Activated CD4-positive, alpha-beta memory T cell treated with anti-CD3 and anti-CD28 coated beads, Interleukin-2, amount 10 ng/mL, durations not matched to agents 7 days and 5 days (primary cell): ENCODE measurements around the gene CHD9. TPM values are rescaled to one million over a fixed set of nuclear protein-coding genes. Genes with fewer than 3 reads are reported as not detected.
A peak's percentile ranks its signal among the peaks of the same experiment; 100 is the strongest.

Experiments
- CTCF ChIA-PET: fragments of 350-600 bp; sonication (Branson Sonifier 250); formaldehyde crosslinking; loops from one replicate; lab custom pipeline; 2021; ENCODE audit warnings: antibody characterized with exemption, inconsistent platforms; lab: Charles Lee
- POLR2A ChIA-PET: fragments of 350-600 bp; sonication (Branson Sonifier 250); formaldehyde crosslinking; loops from one replicate; lab custom pipeline; 2021; ENCODE audit warnings: antibody characterized with exemption; lab: Charles Lee
- DNase-seq: peaks from one replicate; pipeline ENCODE4 v3.0.0-alpha.2; 2020
- H3K27ac Mint-ChIP-seq: one replicate; pipeline ENCODE4 v1.8.0; 2021; ENCODE audit warnings: mild to moderate bottlenecking, mixed read lengths
- H3K27me3 Mint-ChIP-seq: one replicate; pipeline ENCODE4 v1.8.0; 2021; ENCODE audit warnings: mixed read lengths
- H3K36me3 Mint-ChIP-seq: one replicate; pipeline ENCODE4 v1.8.0; 2021; ENCODE audit warnings: low read depth, mixed read lengths
- H3K4me1 Mint-ChIP-seq: one replicate; pipeline ENCODE4 v1.8.0; 2021; ENCODE audit warnings: mixed read lengths
- H3K4me3 Mint-ChIP-seq: one replicate; pipeline ENCODE4 v1.8.0; 2021; ENCODE audit warnings: mild to moderate bottlenecking, mixed read lengths
- H3K9me3 Mint-ChIP-seq: one replicate; pipeline ENCODE4 v1.8.0; 2021; ENCODE audit warnings: mixed read lengths
- total RNA-seq, 2 experiments: library from RNA; stranded (reverse); gene quantifications; one replicate each; pipeline ENCODE4 v1.2.3, GENCODE V29; 2021

The CHD9 gene
- total RNA-seq, 2 experiments from 2014 or later = 21.6 to 23.8 TPM

DNA sequence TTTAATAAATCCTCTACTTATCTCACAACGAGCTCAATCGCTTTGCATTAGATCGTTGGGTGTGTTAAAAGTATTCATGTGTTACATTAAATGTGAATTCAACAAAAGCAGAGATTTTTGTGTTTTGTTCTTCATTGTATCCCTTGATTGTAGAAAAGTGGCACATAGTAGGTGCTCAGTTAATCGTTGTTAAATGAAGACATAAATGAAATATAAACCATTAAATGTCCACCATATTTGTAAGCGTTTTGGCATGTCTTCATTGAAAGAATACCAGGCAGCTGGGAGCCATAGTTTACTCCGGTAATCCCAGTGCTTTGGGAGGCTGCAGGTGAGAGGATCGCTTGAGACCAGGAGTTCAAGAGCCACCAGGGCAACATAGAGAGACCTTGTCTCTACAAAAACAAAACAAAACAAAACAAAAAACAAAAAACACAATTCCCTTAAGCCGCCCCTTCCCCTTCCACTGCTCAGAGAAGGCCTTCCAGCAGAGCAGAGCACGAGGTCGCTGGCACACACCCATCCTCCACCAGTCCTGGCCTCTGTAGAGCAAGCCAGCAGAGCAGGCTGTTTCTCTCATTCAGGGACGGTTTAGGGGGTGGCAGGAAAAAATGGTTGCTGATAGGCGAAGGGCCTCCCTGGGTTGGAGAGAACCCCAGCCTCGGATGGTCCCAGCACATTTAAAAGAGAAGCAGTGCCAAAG is 673 bp upstream of the CHD9 start:
- peak; percentile 21 for DNase-seq
- POLR2A ChIA-PET = interaction anchor here (1.2 to 2.3 kb wide), 5 partner anchors 45 to 449 kb away, joined by 4 to 15 read pairs (median 5); partner anchors contain the start of gene AKTIP
- Mint-ChIP-seq H3K36me3 (peaks cover 2% of the 10 kb centered on the region), H3K27ac (peak overlapping the region; percentile 71), H3K9me3 (no peaks in the 10 kb centered on the region), H3K4me1 (peaks cover 51% of the 10 kb centered on the region), H3K4me3 (peak overlapping the region; percentile 77), H3K27me3 (no peaks in the 10 kb centered on the region)
- CTCF ChIA-PET = interaction anchor here (0.6 to 7.6 kb wide), 25 partner anchors 10 to 909 kb away, joined by 3 to 67 read pairs (median 5); no protein-coding TSS in a partner anchor

DNA sequence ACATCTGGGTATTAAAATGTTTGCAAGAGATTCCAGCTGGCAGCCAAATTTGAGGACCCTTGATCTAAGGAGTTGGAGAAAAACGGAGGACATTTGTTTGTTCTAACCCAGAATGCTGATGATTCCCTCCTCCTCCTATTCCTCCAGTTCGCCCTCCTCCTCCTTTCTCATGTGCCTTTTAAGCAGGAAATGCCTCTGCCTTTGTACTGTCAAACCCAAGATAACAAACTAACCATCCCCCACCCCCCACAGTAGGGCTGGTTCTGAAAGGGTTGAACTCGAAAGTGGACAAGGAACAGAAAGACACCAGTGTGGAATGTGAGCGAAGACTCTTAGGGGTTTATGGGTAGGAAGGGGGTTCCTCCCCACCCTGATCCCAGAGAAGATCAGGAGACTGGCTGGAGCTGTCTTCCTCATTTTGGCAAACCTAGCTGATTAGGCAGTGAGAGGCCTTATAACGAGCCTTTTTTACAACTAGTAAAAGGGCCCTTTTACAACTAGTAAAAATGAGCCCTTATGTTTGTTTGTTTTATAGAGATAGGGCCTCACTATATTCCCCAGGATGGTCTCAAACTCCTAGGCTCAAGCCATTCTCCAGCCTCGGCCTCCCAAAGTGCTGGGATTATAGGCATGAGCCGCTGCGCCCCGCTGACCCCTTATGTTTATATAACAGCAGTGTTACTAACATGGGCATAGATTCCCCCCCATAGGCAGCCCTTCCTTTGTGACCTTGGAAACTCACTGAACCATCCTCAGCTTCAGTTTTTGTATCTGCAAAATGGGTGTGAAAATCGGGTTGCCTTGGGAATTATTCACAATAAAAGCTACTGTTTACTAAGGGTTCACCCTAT is 975 bp downstream of the CHD9 start:
- Mint-ChIP-seq H3K9me3 (no peaks in the 10 kb centered on the region), H3K4me1 (peaks cover 54% of the 10 kb centered on the region), H3K36me3 (peaks cover 2% of the 10 kb centered on the region), H3K27ac (peak overlapping the region; percentile 58), H3K27me3 (no peaks in the 10 kb centered on the region), H3K4me3 (peak overlapping the region; percentile 77)
- peak; percentile 19 for DNase-seq
- ChIA-PET CTCF (interaction anchor here (0.6 to 7.6 kb wide), 33 partner anchors 8 to 489 kb away, joined by 3 to 67 read pairs (median 5); partner anchors contain the start of gene AKTIP), POLR2A (interaction anchor here (0.6 to 2.3 kb wide), 9 partner anchors 10 to 697 kb away, joined by 3 to 15 read pairs (median 5); partner anchors contain the start of genes AKTIP and RBL2)

DNA sequence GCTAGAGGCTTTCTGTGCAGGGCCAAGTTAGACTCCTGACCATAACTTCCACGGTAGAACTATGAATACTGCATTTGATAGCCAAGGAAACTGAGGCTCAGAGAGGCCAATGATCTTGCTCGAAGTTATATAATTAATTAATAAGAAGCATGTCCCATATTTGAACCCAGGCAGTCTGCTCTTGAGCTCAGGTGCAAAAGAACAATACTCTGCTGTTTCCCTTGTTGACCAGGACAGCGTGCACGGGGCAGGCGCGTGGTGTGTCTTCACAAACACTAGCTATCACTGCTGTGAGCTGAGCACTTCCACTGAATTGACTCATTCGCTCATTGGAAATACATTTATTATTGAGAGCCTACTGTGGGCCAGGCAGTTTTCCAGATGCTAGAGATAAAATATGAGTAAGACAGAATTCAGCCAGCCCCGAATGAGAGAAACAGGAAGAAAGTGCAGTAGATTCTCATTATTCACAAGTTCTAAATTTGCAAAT is 1.6 kb downstream of the CHD9 start:
- Mint-ChIP-seq H3K9me3 (no peaks in the 10 kb centered on the region), H3K4me1 (peaks cover 60% of the 10 kb centered on the region), H3K4me3 (no peak overlapping the region), H3K27me3 (no peaks in the 10 kb centered on the region), H3K27ac (no peak overlapping the region), H3K36me3 (peaks cover 2% of the 10 kb centered on the region)
- POLR2A ChIA-PET = interaction anchor here (1.5 to 2.3 kb wide), 3 partner anchors 9 to 73 kb away, joined by 6 to 15 read pairs (median 7); no protein-coding TSS in a partner anchor
- CTCF ChIA-PET = interaction anchor here (0.6 to 7.6 kb wide), 10 partner anchors 13 to 448 kb away, joined by 3 to 67 read pairs (median 6); no protein-coding TSS in a partner anchor
- no peak for DNase-seq

DNA sequence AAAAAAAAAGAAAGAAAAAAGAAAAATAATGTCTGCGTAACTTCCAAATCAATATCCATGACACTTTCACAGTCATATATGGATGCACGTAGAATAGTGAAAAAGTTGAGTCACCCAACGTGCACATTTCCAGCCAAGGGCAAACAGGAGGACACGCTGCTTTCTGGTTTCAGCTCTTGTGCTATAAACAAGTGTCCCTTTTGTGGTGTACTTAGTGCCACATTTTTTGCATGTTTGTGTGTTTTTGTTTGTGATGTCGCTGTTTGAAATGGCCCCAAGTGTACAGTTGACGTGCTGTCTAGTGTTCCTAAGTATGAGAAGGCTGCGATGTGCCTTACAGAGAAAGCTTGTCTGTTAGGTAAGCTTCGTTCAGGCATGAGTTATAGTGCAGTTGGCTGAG is 2.9 kb downstream of the CHD9 start:
- DNase-seq = no peak
- H3K27ac Mint-ChIP-seq = no peak overlapping the region
- H3K4me1 Mint-ChIP-seq = peaks cover 61% of the 10 kb centered on the region
- ChIA-PET POLR2A (no interaction called here), CTCF (interaction anchor here (0.9 to 7.6 kb wide), 3 partner anchors 72 to 149 kb away, joined by 3 to 67 read pairs (median 3); no protein-coding TSS in a partner anchor)
- no peaks in the 10 kb centered on the region for H3K9me3 Mint-ChIP-seq
- no peak overlapping the region for H3K4me3 Mint-ChIP-seq
- H3K27me3 Mint-ChIP-seq = no peaks in the 10 kb centered on the region
- peaks cover 2% of the 10 kb centered on the region for H3K36me3 Mint-ChIP-seq

DNA sequence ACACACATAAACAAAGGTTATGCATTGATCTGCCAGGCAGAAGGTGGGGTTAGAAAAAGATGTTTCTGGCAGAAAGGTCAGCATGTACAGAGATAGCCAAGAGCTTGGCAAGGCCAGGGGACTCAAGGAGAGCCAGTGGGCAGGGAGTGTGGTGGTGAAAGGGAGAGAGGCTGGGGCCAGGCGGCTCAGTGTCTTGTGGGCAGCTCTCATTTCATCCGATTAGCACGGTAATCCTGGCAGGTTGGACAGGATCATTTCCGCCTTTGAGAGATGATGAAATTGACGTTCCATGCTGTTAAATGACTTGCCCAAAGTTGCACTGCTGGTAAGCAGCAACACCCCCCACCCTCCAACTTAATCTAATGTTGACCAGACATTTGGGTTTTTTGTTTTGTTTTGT is 3.6 kb downstream of the CHD9 start:
- DNase-seq = no peak
- POLR2A ChIA-PET = no interaction called here
- H3K27me3 Mint-ChIP-seq = no peaks in the 10 kb centered on the region

DNA sequence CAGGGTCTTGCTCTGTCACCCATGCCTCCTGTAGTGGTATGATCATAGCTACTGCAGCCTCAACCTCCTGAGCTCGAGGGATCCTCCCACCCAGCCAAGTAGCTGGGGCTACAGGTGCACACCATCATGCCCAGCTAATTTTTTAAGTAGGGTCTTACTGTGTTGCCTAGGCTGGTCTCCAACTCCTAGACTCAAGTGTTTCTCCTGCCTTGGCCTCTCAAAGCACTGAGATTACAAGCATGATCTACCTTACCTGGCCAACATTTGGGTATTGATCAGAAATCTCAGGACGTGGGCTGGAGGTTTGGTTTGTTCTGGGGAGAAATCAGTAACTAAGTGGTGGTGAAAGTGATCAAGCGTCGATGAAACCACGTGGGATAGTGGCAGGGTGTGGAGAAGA is 4.1 kb downstream of the CHD9 start:
- H3K27me3 Mint-ChIP-seq = no peaks in the 10 kb centered on the region
- peaks cover 52% of the 10 kb centered on the region for H3K4me1 Mint-ChIP-seq
- ChIA-PET CTCF (interaction anchor here (1.3 to 7.6 kb wide), 3 partner anchors 11 to 148 kb away, joined by 3 to 67 read pairs (median 3); no protein-coding TSS in a partner anchor), POLR2A (no interaction called here)
- no peaks in the 10 kb centered on the region for H3K9me3 Mint-ChIP-seq
- H3K4me3 Mint-ChIP-seq = no peak overlapping the region
- peaks cover 2% of the 10 kb centered on the region for H3K36me3 Mint-ChIP-seq
- no peak for DNase-seq
- no peak overlapping the region for H3K27ac Mint-ChIP-seq

More for the DNA sequence above, 3.6 kb downstream of the CHD9 start:
- CTCF ChIA-PET = interaction anchor here (0.9 to 7.6 kb wide), 3 partner anchors 71 to 149 kb away, joined by 3 to 67 read pairs (median 3); no protein-coding TSS in a partner anchor
- Mint-ChIP-seq H3K4me3 (no peak overlapping the region), H3K4me1 (peaks cover 55% of the 10 kb centered on the region), H3K9me3 (no peaks in the 10 kb centered on the region), H3K36me3 (peaks cover 2% of the 10 kb centered on the region), H3K27ac (no peak overlapping the region)

DNA sequence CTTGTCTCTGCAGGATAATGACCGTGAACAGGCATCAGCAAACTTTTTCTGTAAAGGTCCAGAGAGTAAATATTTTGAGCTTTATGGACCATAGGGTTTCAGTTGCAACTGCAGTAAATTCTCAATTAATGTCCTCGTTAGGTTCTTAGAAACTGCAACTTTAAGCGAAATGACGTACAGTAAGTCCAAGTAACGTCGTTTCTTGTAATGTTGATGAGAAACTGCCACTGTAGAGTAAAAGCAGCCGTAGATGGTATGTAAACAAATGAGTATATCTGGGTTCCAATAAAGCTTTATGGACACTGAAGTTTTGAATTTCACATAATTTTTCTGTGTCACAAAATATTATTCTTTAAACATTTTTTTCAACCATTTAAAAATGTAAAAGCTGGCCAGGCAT is 4.9 kb downstream of the CHD9 start:
- Mint-ChIP-seq H3K9me3 (no peaks in the 10 kb centered on the region), H3K4me3 (no peak overlapping the region), H3K27me3 (no peaks in the 10 kb centered on the region), H3K36me3 (peaks cover 2% of the 10 kb centered on the region), H3K27ac (no peak overlapping the region), H3K4me1 (peaks cover 52% of the 10 kb centered on the region)
- no peak for DNase-seq
- ChIA-PET CTCF (interaction anchor here (1.3 to 7.6 kb wide), 2 partner anchors 10 to 100 kb away, joined by 3 to 67 read pairs; no protein-coding TSS in a partner anchor), POLR2A (no interaction called here)

DNA sequence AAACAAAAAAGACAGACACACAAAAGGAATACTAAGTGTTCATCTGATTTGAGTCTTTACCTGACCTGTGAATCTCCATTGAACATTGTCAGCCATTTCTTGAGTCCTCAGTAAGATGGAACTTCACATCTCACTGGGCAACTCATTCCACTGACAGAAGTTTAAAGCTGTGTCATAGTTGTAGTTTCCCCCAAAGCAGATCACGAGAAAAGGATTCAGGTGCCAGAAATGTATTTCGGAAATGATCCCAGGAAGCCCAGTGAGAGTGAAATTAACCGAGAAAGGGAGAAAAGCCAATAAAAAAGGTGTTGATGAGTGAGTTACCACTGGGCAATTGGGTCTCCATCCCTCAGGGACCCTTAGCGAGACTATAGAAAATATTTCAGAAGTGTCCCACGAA is 6.5 kb downstream of the CHD9 start:
- Mint-ChIP-seq H3K4me1 (peaks cover 58% of the 10 kb centered on the region), H3K27me3 (no peaks in the 10 kb centered on the region), H3K27ac (peak overlapping the region; percentile 36), H3K4me3 (no peak overlapping the region), H3K36me3 (peaks cover 2% of the 10 kb centered on the region), H3K9me3 (no peaks in the 10 kb centered on the region)
- ChIA-PET POLR2A (no interaction called here), CTCF (interaction anchor here (0.6 kb wide), 1 partner anchor 35 kb away, joined by 3 read pairs; no protein-coding TSS in a partner anchor)
- no peak for DNase-seq

DNA sequence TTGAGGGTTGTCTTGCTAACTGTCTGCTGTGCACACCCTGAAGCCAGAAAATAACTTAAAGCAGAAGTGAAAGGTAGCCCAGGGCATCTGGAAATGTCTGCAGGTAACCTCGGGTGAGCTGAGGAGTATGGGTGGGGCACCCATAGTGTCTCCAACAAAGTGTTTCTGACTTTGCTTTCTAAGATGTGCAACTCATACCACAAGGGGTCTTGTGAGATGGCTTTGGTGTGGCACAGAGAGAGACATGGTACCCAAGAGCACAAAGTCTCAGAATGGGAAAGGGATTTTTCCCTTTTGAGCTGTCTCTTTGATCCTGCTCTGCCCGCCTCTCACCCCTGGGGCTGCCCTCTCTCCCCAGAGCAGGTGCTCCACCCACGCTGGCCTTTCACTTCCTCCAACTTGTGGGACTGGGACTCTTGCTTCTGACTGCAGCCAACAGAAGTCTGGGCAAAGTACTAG is 6.9 kb downstream of the CHD9 start:
- H3K36me3 Mint-ChIP-seq = peaks cover 2% of the 10 kb centered on the region
- no peaks in the 10 kb centered on the region for H3K9me3 Mint-ChIP-seq
- H3K4me3 Mint-ChIP-seq = peak overlapping the region; percentile 37
- peak overlapping the region; percentile 36 for H3K27ac Mint-ChIP-seq
- H3K27me3 Mint-ChIP-seq = no peaks in the 10 kb centered on the region
- ChIA-PET CTCF (no interaction called here), POLR2A (no interaction called here)
- H3K4me1 Mint-ChIP-seq = peaks cover 56% of the 10 kb centered on the region
- DNase-seq = peak; percentile 18

DNA sequence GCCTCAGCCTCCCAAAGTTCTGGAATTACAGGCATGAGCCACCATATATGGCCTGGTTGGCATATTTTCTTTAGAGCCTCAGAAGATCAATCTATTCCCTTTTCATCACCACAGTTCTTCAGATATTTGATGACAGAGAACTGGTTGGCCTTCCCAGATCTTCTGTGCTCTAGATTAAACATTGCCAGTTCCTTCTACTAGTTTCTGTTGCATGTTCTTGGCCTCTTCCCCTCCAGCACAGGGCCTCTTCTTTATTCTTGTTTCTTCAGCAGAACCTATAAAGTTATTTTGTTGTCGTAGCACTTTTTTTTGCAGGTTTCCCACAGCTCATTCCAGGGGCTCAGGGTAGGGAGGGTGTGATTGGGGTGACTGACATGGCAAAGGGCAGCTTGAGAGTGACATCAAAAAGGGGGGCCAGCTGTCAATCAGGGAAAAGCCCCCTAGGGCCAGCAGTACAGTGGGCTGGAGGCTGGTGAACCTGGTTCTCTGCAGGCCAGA is 9.3 kb downstream of the CHD9 start:
- no peaks in the 10 kb centered on the region for H3K9me3 Mint-ChIP-seq
- ChIA-PET CTCF (interaction anchor here (0.7 to 1.5 kb wide), 3 partner anchors 9 to 96 kb away, joined by 3 to 6 read pairs (median 4); partner anchors contain the start of gene CHD9), POLR2A (no interaction called here)
- H3K4me3 Mint-ChIP-seq = no peak overlapping the region
- H3K27me3 Mint-ChIP-seq = no peaks in the 10 kb centered on the region
- H3K4me1 Mint-ChIP-seq = peaks cover 55% of the 10 kb centered on the region
- H3K36me3 Mint-ChIP-seq = peaks cover 5% of the 10 kb centered on the region
- DNase-seq = no peak
- H3K27ac Mint-ChIP-seq = no peak overlapping the region

DNA sequence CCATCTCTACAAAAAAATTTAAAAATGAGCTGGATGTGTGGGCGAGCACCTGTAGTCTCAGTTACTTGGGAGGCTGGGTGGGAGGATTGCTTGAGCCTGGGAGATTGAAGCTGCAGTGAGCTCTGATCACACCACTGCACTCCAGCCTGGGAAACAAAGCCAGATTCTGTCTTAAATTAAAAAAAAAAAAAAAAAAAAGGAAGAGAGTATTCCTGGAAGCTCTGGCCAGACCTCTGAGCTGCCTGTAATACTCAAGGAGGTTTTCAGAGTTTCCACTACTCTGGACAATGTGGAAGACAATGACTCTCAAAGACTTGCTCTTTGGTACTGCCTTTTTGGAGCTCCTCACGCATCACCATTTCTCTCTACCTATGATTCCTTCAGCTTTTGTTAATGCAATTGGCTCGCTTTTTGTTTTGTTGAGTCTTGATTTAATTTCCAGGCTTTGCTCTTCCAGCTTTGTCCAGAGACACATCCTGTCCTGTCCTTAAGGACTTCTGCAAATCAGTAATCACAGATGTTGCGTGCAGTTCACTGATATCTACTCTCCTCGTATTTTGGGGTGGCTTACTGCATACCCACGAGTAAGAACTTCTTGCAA is 10.8 kb downstream of the CHD9 start:
- Mint-ChIP-seq H3K27me3 (no peaks in the 10 kb centered on the region), H3K36me3 (peaks cover 13% of the 10 kb centered on the region), H3K4me3 (no peak overlapping the region), H3K9me3 (no peaks in the 10 kb centered on the region), H3K27ac (no peak overlapping the region), H3K4me1 (peaks cover 67% of the 10 kb centered on the region)
- CTCF ChIA-PET = interaction anchor here (0.6 to 1.0 kb wide), 2 partner anchors 11 to 95 kb away, joined by 3 to 7 read pairs; partner anchors contain the start of gene CHD9
- DNase-seq = no peak
- POLR2A ChIA-PET = interaction anchor here (1.4 kb wide), 1 partner anchor 10 kb away, joined by 6 read pairs; the partner anchor contains the start of gene CHD9
